Activated CD4-positive, CD25-positive, alpha-beta regulatory T cell treated with anti-CD3 and anti-CD28 coated beads, Interleukin-2, amount 50 U/mL, for 16 hours (primary cell): Measurements from ENCODE around the gene HAND1.

Experiments used
- DNase-seq: peaks from one replicate; pipeline ENCODE4 v3.0.0-alpha.2; 2020; ENCODE audit warnings: low read depth, low spot score

HAND1 gene

GRCh38 chr5:154459015-154459414 lies 19.0 kb downstream of the HAND1 start:
- no peak for DNase-seq

GRCh38 chr5:154456540-154456939 lies 21.5 kb downstream of the HAND1 start:
- no peak for DNase-seq

GRCh38 chr5:154455585-154455984 lies 22.4 kb downstream of the HAND1 start:
- no peak for DNase-seq

- no peak for DNase-seq
Measured at GRCh38 chr5:154451957-154452356, 26.1 kb downstream of the HAND1 start.

GRCh38 chr5:154449786-154450185 lies 28.2 kb downstream of the HAND1 start:
- DNase-seq: no peak

GRCh38 chr5:154447089-154447725 lies 30.8 kb downstream of the HAND1 start:
- DNase-seq: no peak

GRCh38 chr5:154446195-154447088 lies 31.6 kb downstream of the HAND1 start:
- no peak for DNase-seq

- DNase-seq: peak; percentile 92
Measured at GRCh38 chr5:154445422-154446194, 32.4 kb downstream of the HAND1 start, which contains the start of gene SAP30L. Gene SAP30L (plus strand): TSS chr5:154445997. CDS start chr5:154446605, 608 bp downstream.

- DNase-seq: no peak
Measured at GRCh38 chr5:154444556-154445421, 33.2 kb downstream of the HAND1 start.

GRCh38 chr5:154442801-154443200 lies 35.2 kb downstream of the HAND1 start:
- DNase-seq: no peak

GRCh38 chr5:154440540-154440939 lies 37.5 kb downstream of the HAND1 start:
- DNase-seq: no peak

GRCh38 chr5:154437281-154437965 lies 40.6 kb downstream of the HAND1 start:
- DNase-seq: no peak

GRCh38 chr5:154435226-154435625 lies 42.8 kb downstream of the HAND1 start:
- DNase-seq: no peak

GRCh38 chr5:154430961-154431630 lies 46.9 kb downstream of the HAND1 start:
- no peak for DNase-seq

GRCh38 chr5:154430466-154430865 lies 47.6 kb downstream of the HAND1 start:
- no peak for DNase-seq

- no peak for DNase-seq
Measured at GRCh38 chr5:154429341-154429740, 48.7 kb downstream of the HAND1 start.

GRCh38 chr5:154428208-154428607 lies 49.8 kb downstream of the HAND1 start:
- no peak for DNase-seq
